ENCODE data around the gene TMEM143. TPM values are rescaled to one million over a fixed set of nuclear protein-coding genes. Genes with fewer than 3 reads are reported as not detected.

TMEM143 gene
- total RNA-seq, 1 donor from 2014 or later = 10.2 TPM

GRCh38 chr19:48361912-48362311 lies 1.8 kb downstream of the TMEM143 start:
- POLR2A ChIA-PET = no interaction called here

DNA sequence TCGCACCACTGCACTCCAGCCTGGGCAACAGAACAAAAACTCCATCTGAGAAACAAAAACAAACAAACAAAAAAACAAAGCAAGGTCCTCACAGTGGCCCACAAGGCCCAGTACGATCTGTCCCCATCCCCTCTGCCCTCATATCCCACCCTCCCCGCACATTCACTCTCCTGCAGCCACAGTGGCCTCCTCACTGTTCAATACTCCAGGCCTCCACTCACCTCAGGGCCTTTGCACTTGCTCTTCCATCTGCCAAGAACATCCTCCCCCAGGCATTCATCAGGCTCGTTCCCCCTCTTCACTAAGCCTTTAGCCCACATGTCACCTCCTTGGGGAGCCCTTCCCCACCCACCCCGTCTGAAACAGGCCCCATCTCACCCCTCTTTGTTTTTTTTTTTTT lies 4.6 kb downstream of the TMEM143 start:
- ATAC-seq (ENCODE audit: low read depth) (no peak), DNase-seq (no peak)
- Mint-ChIP-seq H3K4me1 (peaks cover 10% of the 10 kb centered on the region), H3K4me3 (no peak overlapping the region), H3K9me3 (no peaks in the 10 kb centered on the region), H3K27ac (no peak overlapping the region), H3K27me3 (no peaks in the 10 kb centered on the region), H3K36me3 (ENCODE audit: low read depth) (peaks cover 18% of the 10 kb centered on the region)
- intact Hi-C loops (cut with micrococcal nuclease) = no loop called here
- CTCF ChIA-PET = no interaction called here
- TF ChIP-seq, protein P1, sequence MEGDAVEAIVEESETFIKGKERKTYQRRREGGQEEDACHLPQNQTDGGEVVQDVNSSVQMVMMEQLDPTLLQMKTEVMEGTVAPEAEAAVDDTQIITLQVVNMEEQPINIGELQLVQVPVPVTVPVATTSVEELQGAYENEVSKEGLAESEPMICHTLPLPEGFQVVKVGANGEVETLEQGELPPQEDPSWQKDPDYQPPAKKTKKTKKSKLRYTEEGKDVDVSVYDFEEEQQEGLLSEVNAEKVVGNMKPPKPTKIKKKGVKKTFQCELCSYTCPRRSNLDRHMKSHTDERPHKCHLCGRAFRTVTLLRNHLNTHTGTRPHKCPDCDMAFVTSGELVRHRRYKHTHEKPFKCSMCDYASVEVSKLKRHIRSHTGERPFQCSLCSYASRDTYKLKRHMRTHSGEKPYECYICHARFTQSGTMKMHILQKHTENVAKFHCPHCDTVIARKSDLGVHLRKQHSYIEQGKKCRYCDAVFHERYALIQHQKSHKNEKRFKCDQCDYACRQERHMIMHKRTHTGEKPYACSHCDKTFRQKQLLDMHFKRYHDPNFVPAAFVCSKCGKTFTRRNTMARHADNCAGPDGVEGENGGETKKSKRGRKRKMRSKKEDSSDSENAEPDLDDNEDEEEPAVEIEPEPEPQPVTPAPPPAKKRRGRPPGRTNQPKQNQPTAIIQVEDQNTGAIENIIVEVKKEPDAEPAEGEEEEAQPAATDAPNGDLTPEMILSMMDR (IDR thresholded peaks at IDR 0.05) = no peak
- POLR2A ChIA-PET = no interaction called here

More at GRCh38 chr19:48361912-48362311, 1.8 kb downstream of the TMEM143 start:
- DNase-seq (no peak), ATAC-seq (ENCODE audit: low read depth) (no peak)
- H3K27me3 Mint-ChIP-seq = no peaks in the 10 kb centered on the region
- no peaks in the 10 kb centered on the region for H3K9me3 Mint-ChIP-seq
- CTCF ChIA-PET = no interaction called here
- no peak overlapping the region for H3K27ac Mint-ChIP-seq
- H3K4me1 Mint-ChIP-seq = peaks cover 19% of the 10 kb centered on the region
- H3K36me3 Mint-ChIP-seq (ENCODE audit: low read depth) = peaks cover 18% of the 10 kb centered on the region
- TF ChIP-seq, protein P1 (IDR thresholded peaks at IDR 0.05) = no peak
- no peak overlapping the region for H3K4me3 Mint-ChIP-seq
- intact Hi-C loops (cut with micrococcal nuclease) = loop anchor here (2.0 to 5.0 kb wide), 2 partner anchors 131 to 1135 kb away; partner anchors contain the start of gene RPS11

- Mint-ChIP-seq H3K36me3 (ENCODE audit: low read depth) (peaks cover 14% of the 10 kb centered on the region), H3K27me3 (no peaks in the 10 kb centered on the region), H3K9me3 (no peaks in the 10 kb centered on the region), H3K4me3 (no peak overlapping the region), H3K27ac (no peak overlapping the region), H3K4me1 (peaks cover 2% of the 10 kb centered on the region)
- ChIA-PET POLR2A (interaction anchor here (0.6 to 0.7 kb wide), 2 partner anchors 30 to 263 kb away, joined by 3 to 4 read pairs; partner anchors contain the start of gene EMP3), CTCF (interaction anchor here (0.8 kb wide), 1 partner anchor 13 kb away, joined by 3 read pairs; no protein-coding TSS in a partner anchor)
- no peak for DNase-seq
- no peak for ATAC-seq (ENCODE audit: low read depth)
- intact Hi-C loops (cut with micrococcal nuclease) = no loop called here
- TF ChIP-seq, protein P1 (IDR thresholded peaks at IDR 0.05) = no peak
Measured at GRCh38 chr19:48355365-48355954, 8.3 kb downstream of the TMEM143 start.

- Mint-ChIP-seq H3K9me3 (no peaks in the 10 kb centered on the region), H3K36me3 (ENCODE audit: low read depth) (peaks cover 11% of the 10 kb centered on the region), H3K4me3 (no peak overlapping the region), H3K27me3 (no peaks in the 10 kb centered on the region), H3K27ac (no peak overlapping the region), H3K4me1 (peaks cover 2% of the 10 kb centered on the region)
- CTCF ChIA-PET = no interaction called here
- POLR2A ChIA-PET = no interaction called here
- no peak for DNase-seq
- intact Hi-C loops (cut with micrococcal nuclease) = no loop called here
- no peak for ATAC-seq (ENCODE audit: low read depth)
- TF ChIP-seq, protein P1 (IDR thresholded peaks at IDR 0.05) = no peak
Measured at GRCh38 chr19:48354332-48354992, 9.3 kb downstream of the TMEM143 start.

GRCh38 chr19:48353677-48354076 lies 10.1 kb downstream of the TMEM143 start:
- Mint-ChIP-seq H3K4me3 (no peak overlapping the region), H3K9me3 (no peaks in the 10 kb centered on the region), H3K27me3 (no peaks in the 10 kb centered on the region), H3K27ac (no peak overlapping the region), H3K36me3 (ENCODE audit: low read depth) (peaks cover 6% of the 10 kb centered on the region), H3K4me1 (peaks cover 2% of the 10 kb centered on the region)
- intact Hi-C loops (cut with micrococcal nuclease) = no loop called here
- ChIA-PET POLR2A (no interaction called here), CTCF (no interaction called here)
- TF ChIP-seq, protein P1 (IDR thresholded peaks at IDR 0.05) = no peak
- DNase-seq (no peak), ATAC-seq (ENCODE audit: low read depth) (no peak)

Measured in activated B cell treated with CpG ODN at 0.5 μM for 24 hours (primary cell).